DND-41 (cell line): ENCODE data around the gene CCNY.

Source experiments
- ATAC-seq: fragments of 200-7000 bp; cut with Tn5 transposase; 3 replicates; pipeline ENCODE4 v1.9.1; 2021; ENCODE audit warnings: low read depth; ENCODE audit not compliant: insufficient read depth
- DNase-seq: peaks from one replicate; pipeline ENCODE4 v3.0.0-alpha.2; 2020
- H2AFZ ChIP-seq: 2 replicates; pipeline ENCODE4 v1.6.0; 2012; ENCODE audit warnings: low read depth, low read length
- H3K27ac ChIP-seq: 2 replicates; pipeline ENCODE4 v1.5.1; 2012; ENCODE audit warnings: low read length, inconsistent platforms
- H3K27me3 ChIP-seq: fragments of 200-600 bp; sonication (generic); 2 replicates; pipeline ENCODE4 v1.6.0; 2012; ENCODE audit warnings: low read length, mild to moderate bottlenecking, inconsistent platforms; ENCODE audit not compliant: insufficient read depth, poor library complexity
- H3K36me3 ChIP-seq: 2 replicates; pipeline ENCODE4 v1.5.1; 2012; ENCODE audit warnings: low read length, inconsistent platforms; ENCODE audit not compliant: insufficient read depth
- H3K4me1 ChIP-seq: 2 replicates; pipeline ENCODE4 v1.5.1; 2012; ENCODE audit warnings: mild to moderate bottlenecking, low read length; ENCODE audit not compliant: insufficient read depth
- H3K4me2 ChIP-seq: 2 replicates; pipeline ENCODE4 v1.6.0; 2012; ENCODE audit warnings: mild to moderate bottlenecking, moderate library complexity, low read length, inconsistent platforms; ENCODE audit not compliant: insufficient read depth
- H3K4me3 ChIP-seq, 2 experiments: fragments of 200-600 bp in 1 of 2; shearing (Covaris generic) in 1 of 2; 2 replicates each; pipeline ENCODE4 v1.5.1; 2012 to 2016; ENCODE audit warnings: inconsistent platforms in 2 of 2, low read length in 2 of 2, mild to moderate bottlenecking in 2 of 2, low read depth in 1 of 2, moderate library complexity in 1 of 2
- H3K79me2 ChIP-seq: 2 replicates; pipeline ENCODE4 v1.6.0; 2012; ENCODE audit warnings: low read length, inconsistent platforms; ENCODE audit not compliant: insufficient read depth
- H3K9ac ChIP-seq: 2 replicates; pipeline ENCODE4 v1.6.0; 2012; ENCODE audit warnings: low read depth, mild to moderate bottlenecking, inconsistent platforms, low read length, moderate library complexity
- H3K9me3 ChIP-seq: 2 replicates; pipeline ENCODE4 v1.5.1; 2012; ENCODE audit warnings: low read length, moderate library complexity, mild to moderate bottlenecking, inconsistent platforms; ENCODE audit not compliant: insufficient read depth, severe bottlenecking
- H4K20me1 ChIP-seq: 2 replicates; pipeline ENCODE4 v1.6.0; 2012; ENCODE audit warnings: low read length; ENCODE audit not compliant: insufficient read depth
- EZH2 ChIP-seq: IDR thresholded peaks from 3 replicates; pipeline ENCODE4 v1.6.1; 2012; ENCODE audit warnings: borderline replicate concordance, low read depth, mild to moderate bottlenecking, moderate library complexity, low read length, inconsistent platforms; ENCODE audit not compliant: severe bottlenecking
- TF ChIP-seq, protein P1 (sequence below): IDR thresholded peaks from 2 replicates; pipeline ENCODE4 v1.5.1; 2012; ENCODE audit warnings: borderline replicate concordance, low read length, moderate library complexity, mild to moderate bottlenecking; ENCODE audit not compliant: poor library complexity, severe bottlenecking; ENCODE audit errors: extremely low read depth

Gene CCNY

DNA sequence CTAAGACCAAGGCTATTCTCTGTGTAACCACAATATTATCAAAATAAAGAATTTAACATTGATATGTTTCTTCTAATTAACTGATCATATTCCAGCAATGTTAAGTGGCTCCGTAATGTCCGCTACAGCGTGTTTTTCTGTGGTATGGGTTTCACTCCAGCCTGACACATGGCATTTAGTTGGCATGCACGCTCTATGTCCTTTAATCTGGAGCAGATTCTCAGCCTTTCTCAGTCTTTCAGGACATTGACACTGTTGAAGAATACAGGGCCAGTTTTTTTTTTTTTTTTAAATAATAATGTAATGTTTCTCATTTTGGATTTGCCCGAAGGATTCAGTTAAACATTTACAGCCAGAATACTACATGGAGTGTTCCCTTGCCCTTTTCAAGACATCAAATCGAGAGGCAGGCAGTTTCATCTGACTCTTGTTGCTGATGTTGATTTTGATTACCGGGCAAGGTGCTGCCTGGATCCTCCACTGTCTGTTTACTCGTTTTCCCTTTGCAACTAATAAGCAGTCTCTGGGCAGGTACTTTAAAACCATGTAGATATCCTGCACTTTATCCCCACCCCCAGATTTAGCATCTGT is 171.3 kb downstream of the CCNY start:
- no peak for ATAC-seq
- TF ChIP-seq, protein P1, sequence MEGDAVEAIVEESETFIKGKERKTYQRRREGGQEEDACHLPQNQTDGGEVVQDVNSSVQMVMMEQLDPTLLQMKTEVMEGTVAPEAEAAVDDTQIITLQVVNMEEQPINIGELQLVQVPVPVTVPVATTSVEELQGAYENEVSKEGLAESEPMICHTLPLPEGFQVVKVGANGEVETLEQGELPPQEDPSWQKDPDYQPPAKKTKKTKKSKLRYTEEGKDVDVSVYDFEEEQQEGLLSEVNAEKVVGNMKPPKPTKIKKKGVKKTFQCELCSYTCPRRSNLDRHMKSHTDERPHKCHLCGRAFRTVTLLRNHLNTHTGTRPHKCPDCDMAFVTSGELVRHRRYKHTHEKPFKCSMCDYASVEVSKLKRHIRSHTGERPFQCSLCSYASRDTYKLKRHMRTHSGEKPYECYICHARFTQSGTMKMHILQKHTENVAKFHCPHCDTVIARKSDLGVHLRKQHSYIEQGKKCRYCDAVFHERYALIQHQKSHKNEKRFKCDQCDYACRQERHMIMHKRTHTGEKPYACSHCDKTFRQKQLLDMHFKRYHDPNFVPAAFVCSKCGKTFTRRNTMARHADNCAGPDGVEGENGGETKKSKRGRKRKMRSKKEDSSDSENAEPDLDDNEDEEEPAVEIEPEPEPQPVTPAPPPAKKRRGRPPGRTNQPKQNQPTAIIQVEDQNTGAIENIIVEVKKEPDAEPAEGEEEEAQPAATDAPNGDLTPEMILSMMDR: no peak
- TF ChIP-seq EZH2: no peak
- Histone ChIP-seq H3K27ac (no peak overlapping the region), H3K4me1 (no peaks in the 10 kb centered on the region), H2AFZ (no peak overlapping the region), H4K20me1 (peaks cover 9% of the 10 kb centered on the region), H3K9ac (no peak overlapping the region), H3K79me2 (peaks cover 3% of the 10 kb centered on the region), H3K4me2 (no peak overlapping the region), H3K27me3 (no peaks in the 10 kb centered on the region), H3K36me3 (peaks cover 11% of the 10 kb centered on the region), H3K9me3 (no peaks in the 10 kb centered on the region), H3K4me3 (no peak overlapping the region)
- no peak for DNase-seq

DNA sequence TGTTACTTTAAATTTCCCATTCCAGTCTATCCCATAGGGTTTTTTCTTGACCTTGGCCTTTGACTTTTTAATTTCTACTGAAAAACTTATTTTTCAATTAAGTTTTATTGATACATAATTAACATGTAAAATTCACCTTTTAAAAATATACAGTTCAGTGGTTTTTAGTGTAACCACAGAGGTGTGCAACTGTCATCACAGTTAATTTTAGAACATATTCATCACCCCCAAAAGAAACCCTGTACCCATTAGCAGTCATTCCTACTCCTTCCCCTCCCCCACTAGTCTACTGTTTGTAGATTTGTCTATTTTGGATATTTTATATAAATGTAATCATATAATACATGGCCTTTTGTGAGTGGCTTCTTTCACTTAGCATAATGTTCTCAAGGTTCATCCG is 172.3 kb downstream of the CCNY start:
- peaks cover 11% of the 10 kb centered on the region for H3K36me3 ChIP-seq
- no peak overlapping the region for H3K9ac ChIP-seq
- no peak overlapping the region for H3K27ac ChIP-seq
- no peak overlapping the region for H3K4me2 ChIP-seq
- H3K9me3 ChIP-seq: no peaks in the 10 kb centered on the region
- no peaks in the 10 kb centered on the region for H3K27me3 ChIP-seq
- DNase-seq: no peak
- H2AFZ ChIP-seq: no peak overlapping the region
- no peak overlapping the region for H3K4me3 ChIP-seq
- peaks cover 3% of the 10 kb centered on the region for H3K79me2 ChIP-seq
- TF ChIP-seq, protein P1: no peak
- no peak for TF ChIP-seq EZH2
- no peaks in the 10 kb centered on the region for H3K4me1 ChIP-seq
- no peak for ATAC-seq
- H4K20me1 ChIP-seq: peaks cover 9% of the 10 kb centered on the region

DNA sequence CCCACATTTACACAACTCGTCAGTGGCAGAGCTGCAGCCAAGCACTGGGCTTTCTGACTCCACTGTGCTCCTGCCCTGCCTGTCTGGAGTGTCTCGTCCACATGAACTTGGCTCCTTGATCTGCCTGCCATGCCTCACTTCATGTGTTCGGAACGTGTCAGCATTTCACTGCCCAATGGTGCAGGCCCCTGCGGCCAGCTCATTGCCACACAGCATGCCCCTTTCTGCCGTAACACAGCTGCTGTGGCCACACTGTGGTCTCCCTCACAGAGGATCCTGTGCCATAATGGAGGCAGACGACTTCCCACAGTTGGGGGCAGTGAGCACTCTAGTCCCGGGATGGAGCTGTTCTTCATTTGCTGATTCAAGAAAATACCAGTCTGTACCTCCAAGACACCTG is 174.6 kb downstream of the CCNY start:
- Histone ChIP-seq H4K20me1 (peaks cover 9% of the 10 kb centered on the region), H3K9ac (no peak overlapping the region), H3K4me1 (no peaks in the 10 kb centered on the region), H3K27ac (no peak overlapping the region), H3K4me3 (no peak overlapping the region), H2AFZ (no peak overlapping the region), H3K27me3 (no peaks in the 10 kb centered on the region), H3K79me2 (peaks cover 3% of the 10 kb centered on the region), H3K36me3 (peaks cover 11% of the 10 kb centered on the region), H3K9me3 (no peaks in the 10 kb centered on the region), H3K4me2 (no peak overlapping the region)
- DNase-seq (no peak), ATAC-seq (no peak)
- TF ChIP-seq, protein P1: no peak
- no peak for TF ChIP-seq EZH2

DNA sequence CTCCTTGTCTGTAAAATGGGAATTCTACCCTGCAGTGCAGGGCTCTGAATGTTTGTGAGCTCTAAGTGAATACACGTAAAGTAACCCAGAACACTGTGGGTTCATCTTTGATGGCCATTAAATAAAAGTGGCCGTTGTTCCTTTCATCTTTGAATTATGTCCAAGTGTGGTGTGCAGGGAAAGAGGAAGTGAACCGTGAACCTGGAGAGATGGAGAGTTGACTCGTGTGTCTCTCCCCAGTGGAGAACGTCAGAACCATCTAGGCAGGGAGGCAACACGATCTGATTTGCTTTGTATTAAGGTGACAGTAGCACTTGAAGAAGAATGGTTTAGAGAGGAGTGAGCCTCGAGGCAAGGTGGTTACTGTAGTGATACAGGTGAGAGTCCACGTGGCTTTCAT is 175.3 kb downstream of the CCNY start:
- Histone ChIP-seq H3K9ac (no peak overlapping the region), H3K4me2 (no peak overlapping the region), H3K4me3 (no peak overlapping the region), H3K9me3 (no peaks in the 10 kb centered on the region), H2AFZ (no peak overlapping the region), H3K79me2 (peaks cover 3% of the 10 kb centered on the region), H3K36me3 (peaks cover 11% of the 10 kb centered on the region), H4K20me1 (peaks cover 9% of the 10 kb centered on the region), H3K27me3 (no peaks in the 10 kb centered on the region), H3K4me1 (no peaks in the 10 kb centered on the region), H3K27ac (no peak overlapping the region)
- DNase-seq (no peak), ATAC-seq (no peak)
- no peak for TF ChIP-seq EZH2
- TF ChIP-seq, protein P1: no peak
